GM19468 (cell line): Measurements from ENCODE around the gene SPTY2D1.
"Not testable (repeated sequence)": the region's sequence is repeated elsewhere in the genome, so short reads cannot be mapped to it uniquely, and the experiment has no call there.

ENCODE experiments used
- ATAC-seq: cut with Tn5 transposase; IDR thresholded peaks from one replicate; pipeline ENCODE4 v1.9.1; 2021; ENCODE audit warnings: mild to moderate bottlenecking, moderate library complexity, moderate number of reproducible peaks; ENCODE audit not compliant: unreplicated experiment; ENCODE audit errors: extremely low read depth

SPTY2D1 gene

GRCh38 chr11:18634140-18635032, at the start of gene SPTY2D1:
SPTY2D1 (minus strand) TSS chr11:18634342; CDS start chr11:18634257, 85 bp downstream.
- ATAC-seq: peak; percentile 77

GRCh38 chr11:18682466-18682865, 48.3 kb upstream of the SPTY2D1 start:
- no peak for ATAC-seq

- not testable (repeated sequence) for ATAC-seq
These were observed 47.8 kb upstream of the SPTY2D1 start for GRCh38 chr11:18681949-18682348.

GRCh38 chr11:18677560-18677959, 43.4 kb upstream of the SPTY2D1 start:
- no peak for ATAC-seq

GRCh38 chr11:18676803-18677202, 42.7 kb upstream of the SPTY2D1 start:
- ATAC-seq: no peak

- ATAC-seq: not testable (repeated sequence)
These were observed 38.1 kb upstream of the SPTY2D1 start for GRCh38 chr11:18672209-18672608.

- ATAC-seq: no peak
These were observed 37.1 kb upstream of the SPTY2D1 start for GRCh38 chr11:18671246-18671645.

- ATAC-seq: no peak
These were observed 35.6 kb upstream of the SPTY2D1 start for GRCh38 chr11:18669711-18670110.

GRCh38 chr11:18669219-18669596, 35.1 kb upstream of the SPTY2D1 start:
- no peak for ATAC-seq

GRCh38 chr11:18668131-18668530, 34.0 kb upstream of the SPTY2D1 start:
- ATAC-seq: no peak

GRCh38 chr11:18665353-18665872, 31.3 kb upstream of the SPTY2D1 start:
- not testable (repeated sequence) for ATAC-seq

GRCh38 chr11:18657673-18658072, 23.5 kb upstream of the SPTY2D1 start:
- ATAC-seq: no peak

GRCh38 chr11:18650859-18651557, 16.9 kb upstream of the SPTY2D1 start:
- no peak for ATAC-seq

GRCh38 chr11:18650353-18650752, 16.2 kb upstream of the SPTY2D1 start:
- no peak for ATAC-seq

- not testable (repeated sequence) for ATAC-seq
These were observed 8.9 kb upstream of the SPTY2D1 start for GRCh38 chr11:18643034-18643433.

GRCh38 chr11:18641677-18642076, 7.5 kb upstream of the SPTY2D1 start:
- ATAC-seq: no peak

GRCh38 chr11:18633256-18634139, 644 bp downstream of the SPTY2D1 start:
- peak; percentile 79 for ATAC-seq

- no peak for ATAC-seq
These were observed 1.3 kb downstream of the SPTY2D1 start for GRCh38 chr11:18632841-18633240.

- no peak for ATAC-seq
These were observed 10.0 kb downstream of the SPTY2D1 start for GRCh38 chr11:18624161-18624560.

- ATAC-seq: no peak
These were observed 10.4 kb downstream of the SPTY2D1 start for GRCh38 chr11:18623707-18624106.
